SK-N-SH (cell line): ENCODE results near the gene CHRNA5. TPM values are rescaled to one million over a fixed set of nuclear protein-coding genes. Genes with fewer than 3 reads are reported as not detected.
A peak's percentile ranks its signal among the peaks of the same experiment; 100 is the strongest.

Experiments
- CTCF ChIA-PET: fragments of 300-600, 350-600 bp; formaldehyde crosslinking; extraction: SDS; loops from one replicate; lab custom pipeline; 2021; lab: Yijun Ruan, JAX
- POLR2A ChIA-PET: fragments of 350-600 bp; sonication (Branson Sonifier 250); formaldehyde crosslinking; extraction: SDS; loops from one replicate; lab custom pipeline; 2020; ENCODE audit warnings: antibody characterized with exemption, inconsistent platforms; lab: Yijun Ruan, JAX
- DNase-seq: peaks from one replicate; pipeline ENCODE4 v3.0.0; 2012
- H2AFZ ChIP-seq: fragments of 200-600 bp; sonication (generic); 2 replicates; pipeline ENCODE4 v1.8.1; 2016; ENCODE audit warnings: antibody characterized with exemption, mild to moderate bottlenecking, low read depth
- H3F3A ChIP-seq: fragments of 200-600 bp; sonication (generic); replicated peaks from 2 replicates; pipeline ENCODE3; 2016; ENCODE audit warnings: antibody characterized with exemption, mild to moderate bottlenecking; ENCODE audit not compliant: insufficient read depth
- H3K27ac ChIP-seq, 2 experiments: fragments of 200-500 bp in 1 of 2; fragments of 200-600 bp in 1 of 2; sonication (Bioruptor generic) in 1 of 2; sonication (generic), shearing (Covaris generic) in 1 of 2; 2 replicates each; pipeline versions ENCODE4 v1.5.1 to v1.6.1; 2014 to 2016; ENCODE audit warnings: low read depth in 2 of 2, inconsistent platforms in 1 of 2, low read length in 1 of 2, mild to moderate bottlenecking in 1 of 2, mixed read lengths in 1 of 2
- H3K27me3 ChIP-seq: fragments of 200-600 bp; sonication (generic), shearing (Covaris generic); 2 replicates; pipeline ENCODE4 v1.6.1; 2016; ENCODE audit warnings: mixed run types; ENCODE audit not compliant: insufficient read depth
- H3K36me3 ChIP-seq, 2 experiments: fragments of 200-500 bp in 1 of 2; fragments of 200-600 bp in 1 of 2; sonication (Bioruptor generic) in 1 of 2; sonication (generic) in 1 of 2; replicated peaks in 1 of 2; 2 replicates each; pipeline versions ENCODE3 to v1.5.1; 2014 to 2016; ENCODE audit warnings: low read length in 1 of 2, mild to moderate bottlenecking in 1 of 2; ENCODE audit not compliant: insufficient read depth in 2 of 2, control insufficient read depth in 1 of 2
- H3K4me1 ChIP-seq, 2 experiments: fragments of 200-500 bp in 1 of 2; fragments of 200-600 bp in 1 of 2; sonication (Bioruptor generic) in 1 of 2; sonication (generic), shearing (Covaris generic) in 1 of 2; 2 replicates each; pipeline versions ENCODE4 v1.5.1 to v1.6.1; 2014 to 2016; ENCODE audit warnings: low read depth in 1 of 2, low read length in 1 of 2, mixed run types in 1 of 2; ENCODE audit not compliant: insufficient read depth in 2 of 2, control insufficient read depth in 1 of 2
- H3K4me2 ChIP-seq: fragments of 200-600 bp; sonication (generic), shearing (Covaris generic); 2 replicates; pipeline ENCODE4 v1.6.1; 2017; ENCODE audit warnings: mixed run types
- H3K4me3 ChIP-seq, 2 experiments: fragments of 200-500 bp in 1 of 2; fragments of 200-600 bp in 1 of 2; sonication (Bioruptor generic) in 1 of 2; sonication (generic), shearing (Covaris generic) in 1 of 2; 2 replicates each; pipeline versions ENCODE4 v1.5.1 to v1.8.1; 2014 to 2016; ENCODE audit warnings: low read depth in 2 of 2, inconsistent platforms in 1 of 2, low read length in 1 of 2, mild to moderate bottlenecking in 1 of 2, mixed read lengths in 1 of 2, moderate library complexity in 1 of 2
- H3K79me2 ChIP-seq: fragments of 200-600 bp; sonication (generic); 2 replicates; pipeline ENCODE4 v1.8.1; 2017; ENCODE audit warnings: mild to moderate bottlenecking; ENCODE audit not compliant: insufficient read depth
- H3K9ac ChIP-seq: fragments of 200-600 bp; sonication (generic); 2 replicates; pipeline ENCODE4 v1.6.1; 2017; ENCODE audit warnings: mixed run types
- H3K9me2 ChIP-seq: fragments of 200-600 bp; sonication (generic); 2 replicates; pipeline ENCODE4 v1.6.1; 2017; ENCODE audit warnings: mixed run types
- H3K9me3 ChIP-seq: fragments of 200-600 bp; sonication (generic); 2 replicates; pipeline ENCODE4 v1.6.1; 2017; ENCODE audit warnings: mixed run types, mild to moderate bottlenecking, moderate library complexity
- H4K20me1 ChIP-seq: fragments of 200-600 bp; sonication (generic); 2 replicates; pipeline ENCODE4 v1.6.1; 2017; ENCODE audit warnings: mild to moderate bottlenecking, mixed run types; ENCODE audit not compliant: insufficient read depth
- CHD2 ChIP-seq: fragments of 150-350 bp; IDR thresholded peaks from 2 replicates; pipeline ENCODE4 v1.6.1; 2018; ENCODE audit warnings: low read length; ENCODE audit not compliant: partially characterized antibody
- ELF1 ChIP-seq: IDR thresholded peaks from 2 replicates; pipeline ENCODE4 v1.4.0; 2012
- EP300 ChIP-seq, 2 experiments: IDR thresholded peaks; 2 replicates each; pipeline versions ENCODE4 v1.4.0 to v1.6.1; 2012; ENCODE audit warnings: borderline replicate concordance in 1 of 2, low read depth in 1 of 2, low read length in 1 of 2
- EZH2phosphoT487 ChIP-seq: fragments of 200-600 bp; sonication (generic); IDR thresholded peaks from 2 replicates; pipeline ENCODE4 v1.6.1; 2017; ENCODE audit warnings: low read depth, mixed run types, mild to moderate bottlenecking, antibody characterized with exemption, moderate library complexity, borderline replicate concordance
- FOSL2 ChIP-seq: IDR thresholded peaks from 2 replicates; pipeline ENCODE4 v1.4.0; 2012; ENCODE audit warnings: low read depth, mild to moderate bottlenecking, moderate library complexity, borderline replicate concordance
- FOXJ3 ChIP-seq: sonication (generic); formaldehyde crosslinking; IDR thresholded peaks from 2 replicates; pipeline ENCODE4 v1.5.1; 2020; ENCODE audit warnings: mild to moderate bottlenecking, missing genetic modification reagents
- MAX ChIP-seq: IDR thresholded peaks from 2 replicates; pipeline ENCODE4 v1.4.0; 2012; ENCODE audit warnings: low read depth
- REST ChIP-seq: IDR thresholded peaks from 2 replicates; pipeline ENCODE4 v1.6.1; 2012; ENCODE audit warnings: mild to moderate bottlenecking, low read depth, low read length, moderate library complexity
- SIN3A ChIP-seq: IDR thresholded peaks from 2 replicates; pipeline ENCODE4 v1.6.1; 2012; ENCODE audit warnings: low read depth, mild to moderate bottlenecking, low read length, moderate library complexity, borderline replicate concordance
- TEAD4 ChIP-seq: IDR thresholded peaks from 2 replicates; pipeline ENCODE4 v1.4.0; 2012; ENCODE audit warnings: mild to moderate bottlenecking, borderline replicate concordance; ENCODE audit not compliant: insufficient read depth
- USF1 ChIP-seq: IDR thresholded peaks from 2 replicates; pipeline ENCODE4 v1.4.0; 2012; ENCODE audit warnings: low read depth, borderline replicate concordance
- YY1 ChIP-seq: IDR thresholded peaks from 2 replicates; pipeline ENCODE4 v1.4.0; 2012; ENCODE audit warnings: low read depth, mild to moderate bottlenecking
- WGBS: methylation state at CpG from one replicate; pipeline ENCODE4 v1.1.6; 2017; ENCODE audit warnings: low lambda C conversion rate; 5-methylcytosine and 5-hydroxymethylcytosine counted together
- polyA plus RNA-seq, 3 experiments: library from polyadenylated mRNA; depleted of rRNA; stranded (reverse); fragments of >200 nt; gene quantifications; 2 replicates each; pipeline ENCODE4 v1.2.3, GENCODE V29; 2012

Gene CHRNA5
- polyA plus RNA-seq, 1 of the 3 experiments (the other 2 are of a cell fraction) = 5.5 TPM

GRCh38 chr15:78540871-78541743 is 24.2 kb upstream of the CHRNA5 start (continued):
- TF ChIP-seq YY1 (no peak), USF1 (no peak), FOSL2 (no peak)
- TF ChIP-seq, all 33 proteins: peak for 0

- Histone ChIP-seq H2AFZ (no peak overlapping the region), H3K9ac (peak overlapping the region; percentile 86), H3K4me2 (peak overlapping the region; percentile 83), H3K79me2 (peaks cover 37% of the 10 kb centered on the region), H3K4me1 (peaks cover 4 to 5% of the 10 kb centered on the region in 2 experiments; a peak in 2 of 4 replicates), H3F3A (no peaks in the 10 kb centered on the region), H3K27ac (peak overlapping the region; percentile 92 to 97; a peak in 2 of 4 replicates), H3K27me3 (no peaks in the 10 kb centered on the region), H4K20me1 (no peaks in the 10 kb centered on the region), H3K9me2 (no peaks in the 10 kb centered on the region), H3K4me3 (peak overlapping the region; percentile 81 to 83), H3K9me3 (no peaks in the 10 kb centered on the region), H3K36me3 (peaks cover 36 to 48% of the 10 kb centered on the region in 2 experiments)
- no peak for DNase-seq
- 28% methylated on average over 1 of the region's 1 CpG for WGBS
- ChIA-PET CTCF (interaction anchor here (1.1 to 2.2 kb wide), 4 partner anchors 14 to 77 kb away, joined by 3 to 6 read pairs (median 4); no protein-coding TSS in a partner anchor), POLR2A (no interaction called here)
- TF ChIP-seq TEAD4 (no peak), EZH2phosphoT487 (no peak), CHD2 (no peak), MAX (no peak), REST (no peak), EP300 (IDR thresholded peaks at IDR 0.05; ENCODE audit: borderline replicate concordance in 1 of 2, low read depth in 1 of 2, low read length in 1 of 2) (no peak), YY1 (no peak), SIN3A (no peak), FOXJ3 (no peak), ELF1 (no peak)
Observed at GRCh38 chr15:78541744-78542034, 23.6 kb upstream of the CHRNA5 start.
